Middle frontal gyrus (tissue), 1 donor: ENCODE data around the gene LLPH.
A peak's percentile ranks its signal among the peaks of the same experiment; 100 is the strongest.

ENCODE experiments used
- DNase-seq: peaks from one replicate; pipeline ENCODE4 v3.0.0-alpha.2; 2015; ENCODE audit warnings: low spot score; ENCODE audit errors: extremely low spot score

The LLPH gene

GRCh38 chr12:66092559-66093269 is 37.8 kb downstream of the LLPH start:
- no peak for DNase-seq

DNA sequence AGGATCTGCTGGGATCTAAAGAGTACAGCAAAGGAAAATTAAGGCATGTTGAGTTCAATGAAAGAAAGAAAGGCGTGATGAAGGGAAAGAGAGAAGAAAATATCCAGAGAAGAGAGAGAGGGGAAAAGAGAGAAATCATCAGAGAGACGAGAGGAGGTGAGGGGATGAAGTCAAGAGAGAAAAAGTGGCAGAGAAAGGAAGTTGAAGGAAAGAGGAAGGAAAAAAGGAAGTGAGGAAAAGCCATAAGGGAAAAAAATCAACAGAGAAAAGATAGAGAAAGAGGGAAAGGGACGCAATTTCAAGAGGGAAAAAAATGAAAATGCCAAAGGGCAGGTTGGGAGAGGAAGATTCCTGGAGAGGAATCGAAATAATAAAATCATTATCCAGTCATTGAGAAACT is 40.4 kb downstream of the LLPH start:
- DNase-seq: no peak

GRCh38 chr12:66087365-66087943 is 43.1 kb downstream of the LLPH start:
- DNase-seq: peak; percentile 42

GRCh38 chr12:66085998-66086397 is 44.6 kb downstream of the LLPH start:
- DNase-seq: no peak

DNA sequence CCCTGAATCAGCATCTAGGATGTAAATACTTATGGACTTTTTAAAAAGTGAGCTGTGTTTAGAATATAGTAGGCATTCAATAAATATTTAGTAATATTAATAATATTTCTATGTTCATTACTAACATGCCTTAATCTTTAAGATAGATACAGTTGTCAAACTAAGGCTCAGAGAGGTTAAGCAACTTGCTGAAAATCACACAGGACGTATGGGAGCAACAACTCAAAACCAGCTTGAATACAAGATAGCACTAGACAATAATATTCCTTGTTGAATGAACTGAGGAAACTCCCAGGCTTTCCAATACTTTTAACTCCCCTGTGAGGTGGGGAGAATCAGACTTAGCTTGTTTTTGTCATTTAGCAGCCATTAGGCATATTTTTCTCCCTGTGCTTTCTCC is 45.3 kb downstream of the LLPH start:
- DNase-seq: no peak

DNA sequence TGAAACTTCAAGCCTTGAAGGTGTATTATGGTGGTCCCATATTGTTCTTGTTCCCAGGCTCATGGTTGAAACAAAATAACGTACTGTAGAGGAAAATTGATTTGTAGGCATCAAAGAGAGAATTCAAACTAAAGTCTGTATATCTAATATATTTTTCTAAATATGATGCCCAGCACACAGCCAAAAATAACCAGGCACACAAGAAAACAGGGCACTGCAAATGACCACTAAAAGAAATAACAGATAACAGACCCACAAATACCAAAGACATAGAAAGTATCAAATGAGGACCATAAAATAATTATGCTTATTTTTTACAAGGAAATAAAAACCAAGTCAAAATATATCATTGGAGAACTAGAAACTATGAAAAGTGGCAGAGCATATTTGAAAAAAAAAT is 46.8 kb downstream of the LLPH start:
- DNase-seq: no peak

DNA sequence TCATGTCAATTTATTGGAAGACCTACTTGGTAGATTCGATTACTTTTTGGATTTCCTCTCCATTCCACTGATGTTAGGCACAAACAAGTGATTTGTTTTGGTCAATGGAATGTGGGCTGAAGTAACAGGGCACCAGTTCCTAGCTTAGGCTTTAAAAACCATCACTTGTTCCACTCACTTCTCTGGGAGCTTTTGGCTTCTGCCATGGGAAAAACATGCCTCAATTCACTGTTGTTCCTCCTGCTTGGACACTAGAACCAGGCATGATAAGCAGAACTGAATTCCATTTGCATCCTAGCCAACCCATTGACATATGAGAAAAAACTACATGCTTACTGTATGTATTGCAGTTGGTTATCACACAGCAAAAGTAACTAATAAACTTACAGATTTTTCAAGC is 47.8 kb downstream of the LLPH start:
- DNase-seq: no peak

DNA sequence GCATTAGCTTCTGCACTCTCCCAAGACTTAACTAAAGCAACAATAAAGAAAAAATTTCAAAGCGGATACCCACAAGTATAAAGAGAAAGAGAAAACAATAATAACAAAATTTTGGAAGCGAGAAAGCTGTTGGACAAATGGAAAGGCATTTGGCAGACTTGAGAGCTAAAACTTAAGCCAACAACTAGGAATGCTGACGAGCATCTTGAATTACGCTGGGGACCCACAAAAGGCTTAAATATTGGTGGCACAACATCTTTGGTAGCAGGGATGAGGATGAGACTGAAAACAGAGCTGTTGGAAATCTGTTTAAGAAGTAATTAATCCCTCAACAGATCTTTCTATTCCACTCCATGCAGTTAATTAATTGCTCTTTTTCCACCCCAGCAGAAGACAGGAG is 49.8 kb downstream of the LLPH start:
- DNase-seq: no peak

- DNase-seq: no peak
Observed at GRCh38 chr12:66077542-66077941, 53.0 kb downstream of the LLPH start.

DNA sequence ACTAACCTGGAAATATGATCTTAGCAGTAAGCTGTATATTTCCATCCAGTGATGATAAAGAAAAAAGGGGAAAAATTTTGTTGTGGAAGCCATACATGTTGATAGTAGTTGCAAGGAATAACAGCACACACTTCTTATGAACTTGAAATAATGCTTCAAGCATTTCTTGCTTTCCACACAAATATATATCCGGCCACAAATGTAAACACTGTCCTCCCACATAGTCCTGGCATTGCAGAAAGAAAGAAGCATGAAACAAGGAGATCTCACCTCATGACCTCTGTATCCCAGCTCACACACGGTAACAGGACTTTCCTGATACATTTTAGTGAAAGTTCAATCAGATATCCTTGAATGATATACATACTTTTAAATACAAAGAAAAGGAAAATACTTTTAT is 56.0 kb downstream of the LLPH start:
- no peak for DNase-seq

DNA sequence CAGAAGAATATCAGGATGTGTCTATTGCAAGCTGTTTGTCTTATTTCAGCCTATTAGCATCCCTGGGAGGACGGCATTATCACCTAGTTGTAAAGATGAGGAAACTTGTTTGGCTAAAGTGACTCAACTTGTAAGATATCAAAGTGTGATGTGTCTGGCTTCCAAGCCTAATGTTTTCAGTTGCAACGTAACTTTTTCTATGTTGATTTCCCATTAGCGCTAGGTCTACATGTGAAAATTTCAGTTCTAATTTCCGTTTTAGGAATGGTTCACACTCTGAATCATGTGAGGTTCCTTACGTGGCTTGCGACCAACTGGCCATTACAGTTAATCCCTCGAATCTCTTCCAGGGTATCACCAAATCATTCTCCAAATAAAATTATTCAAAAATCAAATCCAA is 58.0 kb downstream of the LLPH start:
- no peak for DNase-seq

GRCh38 chr12:66072135-66072534 is 58.4 kb downstream of the LLPH start:
- no peak for DNase-seq

DNA sequence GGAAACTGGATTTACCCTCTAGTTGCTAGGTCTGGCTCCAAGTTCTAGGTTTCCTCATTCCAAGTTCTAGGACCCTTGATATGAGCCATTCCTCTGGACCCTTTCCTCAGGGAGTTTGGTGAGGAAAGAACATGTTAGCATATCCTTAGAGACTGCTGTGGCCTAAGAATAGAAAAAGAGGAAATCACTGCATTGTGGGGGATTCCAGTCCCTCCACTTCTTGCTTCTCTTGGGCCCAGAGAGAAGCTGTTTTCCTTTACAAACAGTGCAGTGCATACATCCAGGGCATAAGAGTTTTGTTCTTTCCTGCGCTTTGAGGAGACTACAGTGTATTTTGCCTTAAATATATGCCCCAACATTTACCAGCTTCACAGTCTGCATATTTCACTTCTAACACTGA is 59.0 kb downstream of the LLPH start:
- no peak for DNase-seq

- no peak for DNase-seq
Observed at GRCh38 chr12:66070378-66071120, 60.0 kb downstream of the LLPH start.

DNA sequence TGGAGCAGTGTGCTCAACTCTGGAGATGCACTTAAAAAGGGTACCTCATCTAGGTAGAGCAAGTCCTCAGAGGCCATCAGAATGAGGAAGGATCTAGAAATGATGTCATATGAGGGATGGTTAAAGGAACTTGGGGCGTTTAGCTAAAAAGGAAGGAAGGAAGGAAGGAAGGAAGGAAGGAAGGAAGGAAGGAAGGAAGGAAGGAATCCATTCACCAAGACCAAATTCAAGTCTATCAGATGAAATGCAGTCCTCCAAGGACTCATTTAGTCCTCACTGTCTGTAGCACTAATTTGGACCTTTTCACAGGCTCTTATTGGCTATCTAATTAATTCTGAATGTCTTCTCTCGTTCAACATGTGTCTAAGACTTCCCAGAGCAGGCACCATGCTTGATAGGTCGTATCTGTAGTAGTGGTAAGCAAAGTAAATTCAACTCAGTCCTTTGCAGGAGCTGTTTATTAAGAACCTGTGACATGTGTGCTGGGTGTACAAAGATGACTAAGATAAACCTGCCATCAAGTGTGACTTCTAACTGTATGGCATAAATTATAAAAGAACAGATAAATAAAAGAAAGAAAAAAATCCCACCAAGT is 63.5 kb downstream of the LLPH start:
- DNase-seq: no peak
